SK-N-SH (cell line): ENCODE results near the gene TAB3. TPM values are rescaled to one million over a fixed set of nuclear protein-coding genes. Genes with fewer than 3 reads are reported as not detected.

Experiments
- CTCF ChIA-PET: fragments of 300-600, 350-600 bp; formaldehyde crosslinking; extraction: SDS; loops from one replicate; lab custom pipeline; 2021; lab: Yijun Ruan, JAX
- POLR2A ChIA-PET: fragments of 350-600 bp; sonication (Branson Sonifier 250); formaldehyde crosslinking; extraction: SDS; loops from one replicate; lab custom pipeline; 2020; ENCODE audit warnings: antibody characterized with exemption, inconsistent platforms; lab: Yijun Ruan, JAX
- DNase-seq: peaks from one replicate; pipeline ENCODE4 v3.0.0; 2012
- H2AFZ ChIP-seq: fragments of 200-600 bp; sonication (generic); 2 replicates; pipeline ENCODE4 v1.8.1; 2016; ENCODE audit warnings: antibody characterized with exemption, mild to moderate bottlenecking, low read depth
- H3F3A ChIP-seq: fragments of 200-600 bp; sonication (generic); replicated peaks from 2 replicates; pipeline ENCODE3; 2016; ENCODE audit warnings: antibody characterized with exemption, mild to moderate bottlenecking; ENCODE audit not compliant: insufficient read depth
- H3K27ac ChIP-seq, 2 experiments: fragments of 200-500 bp in 1 of 2; fragments of 200-600 bp in 1 of 2; sonication (Bioruptor generic) in 1 of 2; sonication (generic), shearing (Covaris generic) in 1 of 2; 2 replicates each; pipeline versions ENCODE4 v1.5.1 to v1.6.1; 2014 to 2016; ENCODE audit warnings: low read depth in 2 of 2, inconsistent platforms in 1 of 2, low read length in 1 of 2, mild to moderate bottlenecking in 1 of 2, mixed read lengths in 1 of 2
- H3K27me3 ChIP-seq: fragments of 200-600 bp; sonication (generic), shearing (Covaris generic); 2 replicates; pipeline ENCODE4 v1.6.1; 2016; ENCODE audit warnings: mixed run types; ENCODE audit not compliant: insufficient read depth
- H3K36me3 ChIP-seq, 2 experiments: fragments of 200-500 bp in 1 of 2; fragments of 200-600 bp in 1 of 2; sonication (Bioruptor generic) in 1 of 2; sonication (generic) in 1 of 2; replicated peaks in 1 of 2; 2 replicates each; pipeline versions ENCODE3 to v1.5.1; 2014 to 2016; ENCODE audit warnings: low read length in 1 of 2, mild to moderate bottlenecking in 1 of 2; ENCODE audit not compliant: insufficient read depth in 2 of 2, control insufficient read depth in 1 of 2
- H3K4me1 ChIP-seq, 2 experiments: fragments of 200-500 bp in 1 of 2; fragments of 200-600 bp in 1 of 2; sonication (Bioruptor generic) in 1 of 2; sonication (generic), shearing (Covaris generic) in 1 of 2; 2 replicates each; pipeline versions ENCODE4 v1.5.1 to v1.6.1; 2014 to 2016; ENCODE audit warnings: low read depth in 1 of 2, low read length in 1 of 2, mixed run types in 1 of 2; ENCODE audit not compliant: insufficient read depth in 2 of 2, control insufficient read depth in 1 of 2
- H3K4me2 ChIP-seq: fragments of 200-600 bp; sonication (generic), shearing (Covaris generic); 2 replicates; pipeline ENCODE4 v1.6.1; 2017; ENCODE audit warnings: mixed run types
- H3K4me3 ChIP-seq, 2 experiments: fragments of 200-500 bp in 1 of 2; fragments of 200-600 bp in 1 of 2; sonication (Bioruptor generic) in 1 of 2; sonication (generic), shearing (Covaris generic) in 1 of 2; 2 replicates each; pipeline versions ENCODE4 v1.5.1 to v1.8.1; 2014 to 2016; ENCODE audit warnings: low read depth in 2 of 2, inconsistent platforms in 1 of 2, low read length in 1 of 2, mild to moderate bottlenecking in 1 of 2, mixed read lengths in 1 of 2, moderate library complexity in 1 of 2
- H3K79me2 ChIP-seq: fragments of 200-600 bp; sonication (generic); 2 replicates; pipeline ENCODE4 v1.8.1; 2017; ENCODE audit warnings: mild to moderate bottlenecking; ENCODE audit not compliant: insufficient read depth
- H3K9ac ChIP-seq: fragments of 200-600 bp; sonication (generic); 2 replicates; pipeline ENCODE4 v1.6.1; 2017; ENCODE audit warnings: mixed run types
- H3K9me2 ChIP-seq: fragments of 200-600 bp; sonication (generic); 2 replicates; pipeline ENCODE4 v1.6.1; 2017; ENCODE audit warnings: mixed run types
- H3K9me3 ChIP-seq: fragments of 200-600 bp; sonication (generic); 2 replicates; pipeline ENCODE4 v1.6.1; 2017; ENCODE audit warnings: mixed run types, mild to moderate bottlenecking, moderate library complexity
- H4K20me1 ChIP-seq: fragments of 200-600 bp; sonication (generic); 2 replicates; pipeline ENCODE4 v1.6.1; 2017; ENCODE audit warnings: mild to moderate bottlenecking, mixed run types; ENCODE audit not compliant: insufficient read depth
- CHD2 ChIP-seq: fragments of 150-350 bp; IDR thresholded peaks from 2 replicates; pipeline ENCODE4 v1.6.1; 2018; ENCODE audit warnings: low read length; ENCODE audit not compliant: partially characterized antibody
- CTCF ChIP-seq: fragments of 200-600 bp; sonication (generic); IDR thresholded peaks from 2 replicates; pipeline ENCODE4 v1.6.1; 2017; ENCODE audit warnings: antibody characterized with exemption, mild to moderate bottlenecking, moderate library complexity
- ELF1 ChIP-seq: IDR thresholded peaks from 2 replicates; pipeline ENCODE4 v1.4.0; 2012
- EZH2phosphoT487 ChIP-seq: fragments of 200-600 bp; sonication (generic); IDR thresholded peaks from 2 replicates; pipeline ENCODE4 v1.6.1; 2017; ENCODE audit warnings: low read depth, mixed run types, mild to moderate bottlenecking, antibody characterized with exemption, moderate library complexity, borderline replicate concordance
- FOSL2 ChIP-seq: IDR thresholded peaks from 2 replicates; pipeline ENCODE4 v1.4.0; 2012; ENCODE audit warnings: low read depth, mild to moderate bottlenecking, moderate library complexity, borderline replicate concordance
- FOXM1 ChIP-seq: IDR thresholded peaks from 2 replicates; pipeline ENCODE4 v1.4.0; 2012; ENCODE audit warnings: low read depth, mild to moderate bottlenecking
- GABPA ChIP-seq: IDR thresholded peaks from 2 replicates; pipeline ENCODE4 v1.4.0; 2012; ENCODE audit warnings: low read depth, mild to moderate bottlenecking
- GATA2 ChIP-seq: sonication (generic); formaldehyde crosslinking; IDR thresholded peaks from 2 replicates; pipeline ENCODE4 v1.5.0; 2020; ENCODE audit warnings: mild to moderate bottlenecking, missing genetic modification reagents
- NFIC ChIP-seq: IDR thresholded peaks from 2 replicates; pipeline ENCODE4 v1.4.0; 2012; ENCODE audit warnings: borderline replicate concordance
- POLR2AphosphoS5 ChIP-seq: IDR thresholded peaks from 2 replicates; pipeline ENCODE4 v1.6.1; 2012; ENCODE audit warnings: low read depth, low read length
- RCOR1 ChIP-seq: fragments of 150-350 bp; IDR thresholded peaks from 2 replicates; pipeline ENCODE4 v1.6.1; 2017; ENCODE audit warnings: antibody characterized with exemption, low read length
- REST ChIP-seq: IDR thresholded peaks from 2 replicates; pipeline ENCODE4 v1.6.1; 2012; ENCODE audit warnings: mild to moderate bottlenecking, low read depth, low read length, moderate library complexity
- RXRA ChIP-seq: IDR thresholded peaks from 2 replicates; pipeline ENCODE4 v1.4.0; 2012; ENCODE audit warnings: low read depth, mild to moderate bottlenecking, borderline replicate concordance
- SMC3 ChIP-seq: IDR thresholded peaks from 2 replicates; pipeline ENCODE4 v1.6.1; 2012; ENCODE audit warnings: low read depth, low read length, improper control_type of control experiment
- TCF12 ChIP-seq: IDR thresholded peaks from 2 replicates; pipeline ENCODE4 v1.4.0; 2012
- TEAD4 ChIP-seq: IDR thresholded peaks from 2 replicates; pipeline ENCODE4 v1.4.0; 2012; ENCODE audit warnings: mild to moderate bottlenecking, borderline replicate concordance; ENCODE audit not compliant: insufficient read depth
- USF2 ChIP-seq: fragments of 150-350 bp; IDR thresholded peaks from 2 replicates; pipeline ENCODE4 v1.6.1; 2017; ENCODE audit warnings: antibody characterized with exemption, low read length, low read depth, borderline replicate concordance
- WGBS: methylation state at CpG from one replicate; pipeline ENCODE4 v1.1.6; 2017; ENCODE audit warnings: low lambda C conversion rate; 5-methylcytosine and 5-hydroxymethylcytosine counted together
- polyA plus RNA-seq, 3 experiments: library from polyadenylated mRNA; depleted of rRNA; stranded (reverse); fragments of >200 nt; gene quantifications; 2 replicates each; pipeline ENCODE4 v1.2.3, GENCODE V29; 2012

The TAB3 gene
- polyA plus RNA-seq, 1 of the 3 experiments (the other 2 are of a cell fraction), result 9.2 TPM

GRCh38 chrX:30793075-30793766, 95.8 kb downstream of the TAB3 start:
- no peaks in the 10 kb centered on the region for H3K27me3 ChIP-seq
- no peaks in the 10 kb centered on the region for H3K79me2 ChIP-seq
- no peaks in the 10 kb centered on the region for H3K36me3 ChIP-seq
- H2AFZ ChIP-seq, result no peak overlapping the region
- H3K27ac ChIP-seq, result no peak overlapping the region
- ChIA-PET CTCF (no interaction called here), POLR2A (no interaction called here)
- H3F3A ChIP-seq, result no peaks in the 10 kb centered on the region
- no peak overlapping the region for H3K4me3 ChIP-seq
- H3K4me1 ChIP-seq, result no peaks in the 10 kb centered on the region
- H3K9me3 ChIP-seq, result no peaks in the 10 kb centered on the region
- no peak overlapping the region for H3K9ac ChIP-seq
- DNase-seq, result no peak
- no peaks in the 10 kb centered on the region for H4K20me1 ChIP-seq
- WGBS, result 5% methylated on average over 3 of the region's 3 CpGs
- TF ChIP-seq POLR2AphosphoS5, result no peak
- no peak for TF ChIP-seq ELF1
- TF ChIP-seq EZH2phosphoT487, result no peak
- TF ChIP-seq CTCF, result no peak
- TF ChIP-seq NFIC, result no peak
- no peak for TF ChIP-seq TEAD4
- no peak for TF ChIP-seq REST
- TF ChIP-seq RXRA, result no peak
- no peak for TF ChIP-seq GATA2 (CRISPR knock-in tag)
- no peak for TF ChIP-seq TCF12
- no peak for TF ChIP-seq SMC3
- no peak for TF ChIP-seq FOXM1
- TF ChIP-seq GABPA, result no peak
- TF ChIP-seq RCOR1, result no peak
- no peak for TF ChIP-seq USF2
- no peak for TF ChIP-seq CHD2
- TF ChIP-seq FOSL2, result no peak
- no peaks in the 10 kb centered on the region for H3K9me2 ChIP-seq
- H3K4me2 ChIP-seq, result no peak overlapping the region
